HCT116 (cell line): ENCODE data around the gene SEC31B. TPM values are rescaled to one million over a fixed set of nuclear protein-coding genes. Genes with fewer than 3 reads are reported as not detected.

Experiments
- ATAC-seq: fragments of 200-7000 bp; cut with Tn5 transposase; 2 replicates; pipeline ENCODE4 v1.9.1; 2020; ENCODE audit warnings: mild to moderate bottlenecking, moderate library complexity
- BruUV-seq: library from RNA; stranded (reverse); fragments of 400-500 nt; replicated peaks from 2 replicates; lab custom pipeline; 2021; lab: Mats Ljungman, UMichigan
- CTCF ChIA-PET: fragments of 300-600 bp; sonication (Branson Sonifier 250); formaldehyde crosslinking; loops from one replicate; lab custom pipeline; 2021; ENCODE audit warnings: antibody characterized with exemption; lab: Charles Lee
- POLR2A ChIA-PET: fragments of 300-600, 350-600 bp; sonication (Branson Sonifier 250); formaldehyde crosslinking; loops from one replicate; lab custom pipeline; 2021; ENCODE audit warnings: antibody characterized with exemption; lab: Charles Lee
- RAD21 ChIA-PET, 2 experiments: fragments of 300-600 bp; sonication (Branson Sonifier 250); formaldehyde crosslinking; loops; one replicate each; lab custom pipeline; 2023; ENCODE audit warnings: low total read pairs in 2 of 2; ENCODE audit not compliant: uncharacterized antibody in 2 of 2, unreplicated experiment in 2 of 2, low non-redundant PET in 1 of 2; lab: Charles Lee
- DNase-seq: peaks from one replicate; pipeline ENCODE4 v3.0.0-alpha.2; 2010; ENCODE audit warnings: low read depth, low spot score
- H2AFZ ChIP-seq: fragments of 200-600 bp; shearing (Covaris generic), sonication (generic); 2 replicates; pipeline ENCODE4 v1.6.1; 2017; ENCODE audit warnings: low read depth, mixed run types, mixed read lengths, antibody characterized with exemption, low read length; ENCODE audit not compliant: poor library complexity, severe bottlenecking
- H3K27ac ChIP-seq: 2 replicates; pipeline ENCODE4 v1.5.1; 2012; ENCODE audit warnings: low read depth, low read length
- H3K27me3 ChIP-seq: fragments of 200-600 bp; sonication (generic); 2 replicates; pipeline ENCODE4 v1.6.1; 2016; ENCODE audit warnings: mixed run types, low read length, mixed read lengths; ENCODE audit not compliant: insufficient read depth
- H3K36me3 ChIP-seq, 2 experiments: fragments of 200-500 bp in 1 of 2; fragments of 200-600 bp in 1 of 2; sonication (Bioruptor generic) in 1 of 2; sonication (generic) in 1 of 2; 2 replicates each; pipeline versions ENCODE4 v1.5.1 to v1.6.1; 2014 to 2016; ENCODE audit warnings: low read length in 2 of 2, inconsistent platforms in 1 of 2, mixed read lengths in 1 of 2, mixed run types in 1 of 2; ENCODE audit not compliant: insufficient read depth in 2 of 2, control insufficient read depth in 1 of 2
- H3K4me1 ChIP-seq, 2 experiments: fragments of 200-600 bp in 1 of 2; sonication (generic) in 1 of 2; 2 replicates each; pipeline versions ENCODE4 v1.5.1 to v1.6.1; 2012 to 2017; ENCODE audit warnings: low read length in 2 of 2, inconsistent platforms in 1 of 2, mild to moderate bottlenecking in 1 of 2, mixed read lengths in 1 of 2, mixed run types in 1 of 2, moderate library complexity in 1 of 2; ENCODE audit not compliant: insufficient read depth in 2 of 2, control insufficient read depth in 1 of 2
- H3K4me2 ChIP-seq: fragments of 200-600 bp; sonication (generic); 2 replicates; pipeline ENCODE4 v1.6.1; 2017; ENCODE audit warnings: mixed run types, low read length, mixed read lengths
- H3K4me3 ChIP-seq, 2 experiments: fragments of 200-600 bp in 1 of 2; sonication (generic) in 1 of 2; replicated peaks in 1 of 2; 2 replicates each; pipeline ENCODE4 v1.5.1; 2011 to 2016; ENCODE audit warnings: low read length in 2 of 2, control low read depth in 1 of 2, low read depth in 1 of 2, mild to moderate bottlenecking in 1 of 2, mixed read lengths in 1 of 2, mixed run types in 1 of 2
- H3K79me2 ChIP-seq: fragments of 200-600 bp; sonication (generic); 2 replicates; pipeline ENCODE4 v1.6.1; 2017; ENCODE audit warnings: mild to moderate bottlenecking, mixed run types, low read length, moderate library complexity, mixed read lengths; ENCODE audit not compliant: insufficient read depth
- H3K9ac ChIP-seq: fragments of 200-600 bp; sonication (generic); 2 replicates; pipeline ENCODE4 v1.6.1; 2016; ENCODE audit warnings: low read length, mixed read lengths
- H3K9me2 ChIP-seq: fragments of 200-600 bp; sonication (generic), shearing (Covaris generic); 2 replicates; pipeline ENCODE4 v1.6.1; 2017; ENCODE audit warnings: mixed run types, mild to moderate bottlenecking, moderate library complexity; ENCODE audit not compliant: insufficient read depth
- H3K9me3 ChIP-seq, 2 experiments: fragments of 200-500 bp in 1 of 2; fragments of 200-600 bp in 1 of 2; sonication (Bioruptor generic) in 1 of 2; sonication (generic) in 1 of 2; 2 replicates each; pipeline ENCODE4 v1.6.1; 2014 to 2017; ENCODE audit warnings: low read length in 2 of 2, mixed read lengths in 2 of 2, inconsistent platforms in 1 of 2, low read depth in 1 of 2, mild to moderate bottlenecking in 1 of 2, mixed run types in 1 of 2, moderate library complexity in 1 of 2; ENCODE audit not compliant: control insufficient read depth in 1 of 2, insufficient read depth in 1 of 2
- H4K20me1 ChIP-seq: fragments of 200-600 bp; sonication (generic), shearing (Covaris generic); 2 replicates; pipeline ENCODE4 v1.6.1; 2017; ENCODE audit warnings: mixed run types, mild to moderate bottlenecking, moderate library complexity; ENCODE audit not compliant: insufficient read depth
- CBX3 ChIP-seq: IDR thresholded peaks from 2 replicates; pipeline ENCODE4 v1.6.1; 2012; ENCODE audit warnings: low read depth
- ELF1 ChIP-seq: IDR thresholded peaks from 2 replicates; pipeline ENCODE4 v1.6.1; 2012; ENCODE audit warnings: low read depth, borderline replicate concordance
- EZH2 ChIP-seq: fragments of 200-600 bp; sonication (generic); IDR thresholded peaks from 2 replicates; pipeline ENCODE4 v1.6.1; 2017; ENCODE audit warnings: antibody characterized with exemption, mixed run types
- JUND ChIP-seq: IDR thresholded peaks from 2 replicates; pipeline ENCODE4 v1.6.1; 2012
- MAX ChIP-seq: IDR thresholded peaks from 2 replicates; pipeline ENCODE4 v1.6.1; 2012
- REST ChIP-seq: IDR thresholded peaks from 2 replicates; pipeline ENCODE4 v1.6.1; 2012; ENCODE audit warnings: low read depth
- SP1 ChIP-seq: IDR thresholded peaks from 2 replicates; pipeline ENCODE4 v1.6.1; 2012; ENCODE audit warnings: low read depth
- SRF ChIP-seq: IDR thresholded peaks from 2 replicates; pipeline ENCODE4 v1.6.1; 2012; ENCODE audit warnings: low read depth
- ZBTB33 ChIP-seq: IDR thresholded peaks from 2 replicates; pipeline ENCODE4 v1.6.1; 2011; ENCODE audit warnings: mild to moderate bottlenecking, low read length, moderate library complexity; ENCODE audit not compliant: insufficient replicate concordance; ENCODE audit errors: extremely low read depth
- intact Hi-C: fragments of 100-400 bp; cut with micrococcal nuclease; formaldehyde crosslinking; loops from 2 replicates; pipeline ENCODE4 v1.10.0; 2022
- total RNA-seq: library from RNA; stranded (reverse); gene quantifications from one replicate; pipeline ENCODE4 v1.2.1, GENCODE V29; 2021; ENCODE audit not compliant: unreplicated experiment

The SEC31B gene
- total RNA-seq, 1 experiment from 2014 or later, result 30.9 TPM

- H3K36me3 ChIP-seq, result no peaks in the 10 kb centered on the region
- no peak overlapping the region for H3K27ac ChIP-seq
- intact Hi-C loops, result no loop called here
- no peak overlapping the region for H2AFZ ChIP-seq
- no peaks in the 10 kb centered on the region for H3K27me3 ChIP-seq
- ChIA-PET RAD21 (no interaction called here), CTCF (interaction anchor here (1.7 to 1.8 kb wide), 2 partner anchors 14 to 50 kb away, joined by 5 to 6 read pairs; no protein-coding TSS in a partner anchor), POLR2A (no interaction called here)
- no peaks in the 10 kb centered on the region for H3K4me1 ChIP-seq
- DNase-seq (no peak), ATAC-seq (no peak)
- H3K9ac ChIP-seq, result no peak overlapping the region
- no TSS peak for BruUV-seq
- no peaks in the 10 kb centered on the region for H4K20me1 ChIP-seq
- H3K79me2 ChIP-seq, result no peaks in the 10 kb centered on the region
- TF ChIP-seq MAX, result no peak
- no peak for TF ChIP-seq ELF1
- no peak for TF ChIP-seq EZH2
- no peak for TF ChIP-seq JUND
- no peak for TF ChIP-seq REST
- H3K9me2 ChIP-seq, result peaks cover 3% of the 10 kb centered on the region; the same call in 1 of the 2 replicates
- no peak overlapping the region for H3K4me2 ChIP-seq
- no peaks in the 10 kb centered on the region for H3K9me3 ChIP-seq
- H3K4me3 ChIP-seq, result no peak overlapping the region
These were observed 50.7 kb downstream of the SEC31B start for GRCh38 chr10:100468978-100469377.

- Histone ChIP-seq H3K4me3 (no peak overlapping the region), H2AFZ (no peak overlapping the region), H3K79me2 (no peaks in the 10 kb centered on the region), H3K9ac (no peak overlapping the region), H4K20me1 (no peaks in the 10 kb centered on the region), H3K36me3 (no peaks in the 10 kb centered on the region), H3K4me1 (no peaks in the 10 kb centered on the region), H3K9me3 (no peaks in the 10 kb centered on the region), H3K27ac (no peak overlapping the region), H3K4me2 (no peak overlapping the region), H3K27me3 (no peaks in the 10 kb centered on the region), H3K9me2 (no peaks in the 10 kb centered on the region)
- DNase-seq (no peak), ATAC-seq (no peak)
- intact Hi-C loops, result no loop called here
- ChIA-PET CTCF (interaction anchor here (0.9 to 1.7 kb wide), 3 partner anchors 14 to 125 kb away, joined by 3 to 6 read pairs (median 3); no protein-coding TSS in a partner anchor), POLR2A (interaction anchor here (0.6 to 0.8 kb wide), 2 partner anchors 23 to 24 kb away, joined by 3 read pairs; no protein-coding TSS in a partner anchor), RAD21 (no interaction called here)
- no TSS peak for BruUV-seq
- no peak for TF ChIP-seq ZBTB33
- no peak for TF ChIP-seq JUND
- TF ChIP-seq MAX, result no peak
- no peak for TF ChIP-seq SP1
- TF ChIP-seq REST, result no peak
- TF ChIP-seq CBX3, result no peak
- no peak for TF ChIP-seq SRF
These were observed 51.3 kb downstream of the SEC31B start for GRCh38 chr10:100468322-100468721.
